ENCODE measurements around the gene UBXN6. TPM values are rescaled to one million over a fixed set of nuclear protein-coding genes. Genes with fewer than 3 reads are reported as not detected.

The UBXN6 gene
- total RNA-seq, 2 experiments from 2014 or later, result 54.5 to 58.4 TPM

GRCh38 chr19:4443966-4444764 lies 13.4 kb downstream of the UBXN6 start:
- ATAC-seq (ENCODE audit: poor library complexity), result no peak
- POLR2A ChIA-PET, result no interaction called here
- H3K27ac Mint-ChIP-seq, result no peak overlapping the region
- Histone ChIP-seq H3K27ac (ENCODE audit: low read depth in 1 of 2, low read length in 2 of 2) (no peak overlapping the region), H3K27me3 (ENCODE audit: control insufficient read depth in 1 of 2, insufficient read depth in 2 of 2, low read length in 2 of 2) (no peaks in the 10 kb centered on the region), H3K4me1 (ENCODE audit: insufficient read depth, low read length) (no peaks in the 10 kb centered on the region), H3K9me3 (ENCODE audit: control insufficient read depth in 1 of 2, insufficient read depth in 1 of 2, low read length in 2 of 2) (no peaks in the 10 kb centered on the region), H3K36me3 (ENCODE audit: insufficient read depth, low read length) (peaks cover 50% of the 10 kb centered on the region), H3K4me3 (ENCODE audit: low read length) (no peak overlapping the region)
- peaks cover 25% of the 10 kb centered on the region for H3K36me3 Mint-ChIP-seq (ENCODE audit: low read depth)
- no peak for TF ChIP-seq CTCF (IDR thresholded peaks at IDR 0.05)
- intact Hi-C loops (cut with DNase I, micrococcal nuclease), result no loop called here
- no peak for DNase-seq
- H3K9me3 Mint-ChIP-seq, result no peaks in the 10 kb centered on the region
- H3K4me3 Mint-ChIP-seq, result no peak overlapping the region
- CTCF ChIA-PET, result no interaction called here
- no peaks in the 10 kb centered on the region for H3K27me3 Mint-ChIP-seq
- H3K4me1 Mint-ChIP-seq (ENCODE audit: low read depth), result no peaks in the 10 kb centered on the region

GRCh38 chr19:4443188-4443587 lies 14.4 kb downstream of the UBXN6 start:
- Histone ChIP-seq H3K36me3 (ENCODE audit: insufficient read depth, low read length) (peaks cover 40% of the 10 kb centered on the region), H3K4me3 (ENCODE audit: low read length) (no peak overlapping the region), H3K9me3 (ENCODE audit: control insufficient read depth in 1 of 2, insufficient read depth in 1 of 2, low read length in 2 of 2) (no peaks in the 10 kb centered on the region), H3K27me3 (ENCODE audit: control insufficient read depth in 1 of 2, insufficient read depth in 2 of 2, low read length in 2 of 2) (no peaks in the 10 kb centered on the region), H3K4me1 (ENCODE audit: insufficient read depth, low read length) (no peaks in the 10 kb centered on the region), H3K27ac (ENCODE audit: low read depth in 1 of 2, low read length in 2 of 2) (no peak overlapping the region)
- no peak overlapping the region for H3K27ac Mint-ChIP-seq
- intact Hi-C loops (cut with DNase I, micrococcal nuclease), result no loop called here
- ATAC-seq (ENCODE audit: poor library complexity) (no peak), DNase-seq (no peak)
- no peaks in the 10 kb centered on the region for H3K4me1 Mint-ChIP-seq (ENCODE audit: low read depth)
- peaks cover 16% of the 10 kb centered on the region for H3K36me3 Mint-ChIP-seq (ENCODE audit: low read depth)
- no peaks in the 10 kb centered on the region for H3K27me3 Mint-ChIP-seq
- no peak for TF ChIP-seq CTCF (IDR thresholded peaks at IDR 0.05)
- ChIA-PET POLR2A (no interaction called here), CTCF (no interaction called here)
- H3K4me3 Mint-ChIP-seq, result no peak overlapping the region
- H3K9me3 Mint-ChIP-seq, result no peaks in the 10 kb centered on the region

- Mint-ChIP-seq H3K4me3 (no peak overlapping the region), H3K27me3 (no peaks in the 10 kb centered on the region), H3K9me3 (no peaks in the 10 kb centered on the region), H3K4me1 (ENCODE audit: low read depth) (no peaks in the 10 kb centered on the region), H3K36me3 (ENCODE audit: low read depth) (peaks cover 18% of the 10 kb centered on the region), H3K27ac (no peak overlapping the region)
- TF ChIP-seq CTCF (IDR thresholded peaks at IDR 0.05), result no peak
- intact Hi-C loops (cut with DNase I, micrococcal nuclease), result no loop called here
- POLR2A ChIA-PET, result no interaction called here
- Histone ChIP-seq H3K27ac (ENCODE audit: low read depth in 1 of 2, low read length in 2 of 2) (no peak overlapping the region), H3K27me3 (ENCODE audit: control insufficient read depth in 1 of 2, insufficient read depth in 2 of 2, low read length in 2 of 2) (no peaks in the 10 kb centered on the region), H3K36me3 (ENCODE audit: insufficient read depth, low read length) (peaks cover 36% of the 10 kb centered on the region), H3K4me3 (ENCODE audit: low read length) (no peak overlapping the region), H3K4me1 (ENCODE audit: insufficient read depth, low read length) (no peaks in the 10 kb centered on the region), H3K9me3 (ENCODE audit: control insufficient read depth in 1 of 2, insufficient read depth in 1 of 2, low read length in 2 of 2) (no peaks in the 10 kb centered on the region)
- ATAC-seq (ENCODE audit: poor library complexity) (no peak), DNase-seq (no peak)
- CTCF ChIA-PET, result no interaction called here
Measured at GRCh38 chr19:4442819-4443146, 14.8 kb downstream of the UBXN6 start.
